DMS79 (cell line): Measurements from ENCODE around the gene SCAMP2.

ENCODE experiments used
- DNase-seq: peaks from one replicate; lab custom pipeline; 2025; lab: John Stamatoyannopoulos, UW

SCAMP2 gene

GRCh38 chr15:74858369-74858740 is 14.8 kb downstream of the SCAMP2 start:
- no peak for DNase-seq

GRCh38 chr15:74857671-74858368 is 15.3 kb downstream of the SCAMP2 start:
- no peak for DNase-seq

GRCh38 chr15:74857082-74857655 is 16.0 kb downstream of the SCAMP2 start:
- DNase-seq, result peak; percentile 29

GRCh38 chr15:74856537-74856936 is 16.6 kb downstream of the SCAMP2 start:
- DNase-seq, result no peak

GRCh38 chr15:74855857-74856256 is 17.3 kb downstream of the SCAMP2 start:
- DNase-seq, result no peak

- no peak for DNase-seq
Observed at GRCh38 chr15:74854453-74855022, 18.6 kb downstream of the SCAMP2 start.

- no peak for DNase-seq
Observed at GRCh38 chr15:74851960-74852359, 21.2 kb downstream of the SCAMP2 start.

GRCh38 chr15:74850393-74850792 is 22.8 kb downstream of the SCAMP2 start:
- DNase-seq, result no peak

GRCh38 chr15:74847432-74847831 is 25.7 kb downstream of the SCAMP2 start:
- DNase-seq, result no peak

- DNase-seq, result no peak
Observed at GRCh38 chr15:74845581-74845980, 27.6 kb downstream of the SCAMP2 start.

- DNase-seq, result no peak
Observed at GRCh38 chr15:74845208-74845568, 28.0 kb downstream of the SCAMP2 start.

- DNase-seq, result no peak
Observed at GRCh38 chr15:74844319-74845207, 28.6 kb downstream of the SCAMP2 start.

- DNase-seq, result no peak
Observed at GRCh38 chr15:74843891-74844299, 29.3 kb downstream of the SCAMP2 start.

GRCh38 chr15:74843445-74843828 is 29.7 kb downstream of the SCAMP2 start:
- no peak for DNase-seq

GRCh38 chr15:74842581-74843444 is 30.4 kb downstream of the SCAMP2 start, which contains the start of gene ULK3:
Gene ULK3, minus strand, starts transcription at chr15:74843156. Its CDS starts 51 bp downstream, at chr15:74843105.
- DNase-seq, result peak; percentile 55

GRCh38 chr15:74841891-74842373 is 31.2 kb downstream of the SCAMP2 start:
- DNase-seq, result no peak

- DNase-seq, result no peak
Observed at GRCh38 chr15:74840851-74841775, 32.1 kb downstream of the SCAMP2 start.

GRCh38 chr15:74839526-74840395 is 33.4 kb downstream of the SCAMP2 start:
- DNase-seq, result no peak
